Superior temporal gyrus (tissue), 1 donor: ENCODE measurements around the gene COL6A1.
A peak's percentile ranks its signal among the peaks of the same experiment; 100 is the strongest.

Experiments used
- DNase-seq: peaks from one replicate; pipeline ENCODE4 v3.0.0-alpha.2; 2016; ENCODE audit errors: extremely low spot score

COL6A1 gene

GRCh38 chr21:45981151-45982091, at the start of gene COL6A1:
COL6A1 (plus strand) TSS chr21:45981770; CDS start chr21:45981851, 81 bp downstream.
- DNase-seq, result peak; percentile 31

- DNase-seq, result no peak
Observed at GRCh38 chr21:45932922-45933502, 48.6 kb upstream of the COL6A1 start.

DNA sequence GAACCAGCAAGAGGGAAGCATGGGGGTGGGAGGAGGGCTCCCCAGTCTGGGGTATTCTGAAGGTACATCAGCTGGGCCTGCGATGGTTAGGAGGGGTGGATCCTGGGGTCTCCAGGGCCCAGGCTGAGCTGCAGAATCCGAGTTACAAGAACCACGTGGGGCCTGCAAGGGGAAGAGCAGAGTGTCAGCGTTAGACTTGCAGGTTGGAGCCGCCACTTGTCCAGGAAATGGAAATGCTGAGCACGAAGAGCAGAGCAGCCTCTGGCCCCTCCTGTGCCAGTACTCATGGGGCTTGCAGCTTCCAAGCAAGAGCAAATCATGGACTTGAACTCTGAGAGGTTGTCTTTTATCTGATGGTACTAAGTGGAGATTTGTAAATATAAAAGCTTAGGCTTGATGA, 47.5 kb upstream of the COL6A1 start:
- DNase-seq, result no peak

- no peak for DNase-seq
Observed at GRCh38 chr21:45934554-45934953, 47.0 kb upstream of the COL6A1 start.

- no peak for DNase-seq
Observed at GRCh38 chr21:45935628-45936027, 45.9 kb upstream of the COL6A1 start.

GRCh38 chr21:45937721-45938452, 43.7 kb upstream of the COL6A1 start:
- no peak for DNase-seq

GRCh38 chr21:45938453-45938755, 43.2 kb upstream of the COL6A1 start:
- no peak for DNase-seq

DNA sequence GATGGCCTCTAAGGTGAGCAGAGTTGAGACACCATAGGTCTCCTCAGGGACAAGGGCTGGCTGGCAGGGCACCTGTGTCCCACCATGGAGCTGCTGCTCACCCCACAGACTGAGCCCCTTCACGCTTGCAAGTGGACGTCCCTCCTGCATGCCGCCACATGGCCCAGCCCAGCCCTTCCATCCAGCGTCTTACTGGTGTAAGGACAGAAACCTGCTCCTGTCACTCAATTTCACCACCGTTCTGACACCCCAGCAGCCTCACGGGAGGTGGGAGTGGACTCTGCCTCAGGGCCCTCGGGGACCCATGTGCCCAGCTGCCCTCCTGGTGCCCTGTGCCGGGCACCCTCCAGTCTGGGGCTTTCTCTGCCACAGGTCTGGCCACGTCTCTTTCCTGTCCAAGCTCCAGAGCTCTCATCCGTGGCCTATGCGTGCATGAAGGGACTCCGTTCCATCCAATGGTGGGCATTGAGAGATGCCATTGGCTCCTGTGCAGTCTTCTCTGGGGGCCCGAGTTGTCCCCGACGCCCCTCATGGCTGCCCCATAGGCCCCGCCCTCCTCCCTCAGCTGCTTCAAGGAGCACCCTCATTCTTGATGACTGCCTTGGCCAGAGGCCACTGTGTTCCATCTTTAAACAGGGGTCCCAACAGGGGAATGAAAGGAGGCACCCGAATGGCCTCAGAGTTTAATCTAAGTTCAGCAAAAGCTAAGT, 42.6 kb upstream of the COL6A1 start:
- DNase-seq, result no peak

- no peak for DNase-seq
Observed at GRCh38 chr21:45939521-45940045, 42.0 kb upstream of the COL6A1 start.

DNA sequence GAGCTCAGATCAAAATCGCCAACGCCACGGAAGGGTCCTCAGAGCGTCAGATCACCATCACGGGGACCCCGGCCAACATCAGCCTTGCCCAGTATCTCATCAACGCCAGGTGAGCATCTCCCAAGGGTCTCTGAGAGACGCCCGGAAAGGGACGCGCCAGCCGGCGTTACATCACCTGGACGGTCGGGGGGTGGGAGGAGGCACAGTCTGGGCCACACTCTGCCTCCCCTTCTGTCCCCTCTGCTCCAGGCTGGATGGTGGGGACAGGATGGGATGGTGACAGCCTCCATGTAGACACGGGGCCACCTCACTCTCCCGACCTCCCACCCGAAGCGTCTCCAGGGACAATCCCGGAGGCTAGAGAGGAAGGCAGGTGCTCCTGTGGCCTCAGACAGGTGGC, 41.5 kb upstream of the COL6A1 start:
- no peak for DNase-seq

GRCh38 chr21:45940621-45941337, 40.8 kb upstream of the COL6A1 start:
- DNase-seq, result no peak

GRCh38 chr21:45941338-45941710, 40.2 kb upstream of the COL6A1 start:
- no peak for DNase-seq

- no peak for DNase-seq
Observed at GRCh38 chr21:45941717-45942546, 39.6 kb upstream of the COL6A1 start.

DNA sequence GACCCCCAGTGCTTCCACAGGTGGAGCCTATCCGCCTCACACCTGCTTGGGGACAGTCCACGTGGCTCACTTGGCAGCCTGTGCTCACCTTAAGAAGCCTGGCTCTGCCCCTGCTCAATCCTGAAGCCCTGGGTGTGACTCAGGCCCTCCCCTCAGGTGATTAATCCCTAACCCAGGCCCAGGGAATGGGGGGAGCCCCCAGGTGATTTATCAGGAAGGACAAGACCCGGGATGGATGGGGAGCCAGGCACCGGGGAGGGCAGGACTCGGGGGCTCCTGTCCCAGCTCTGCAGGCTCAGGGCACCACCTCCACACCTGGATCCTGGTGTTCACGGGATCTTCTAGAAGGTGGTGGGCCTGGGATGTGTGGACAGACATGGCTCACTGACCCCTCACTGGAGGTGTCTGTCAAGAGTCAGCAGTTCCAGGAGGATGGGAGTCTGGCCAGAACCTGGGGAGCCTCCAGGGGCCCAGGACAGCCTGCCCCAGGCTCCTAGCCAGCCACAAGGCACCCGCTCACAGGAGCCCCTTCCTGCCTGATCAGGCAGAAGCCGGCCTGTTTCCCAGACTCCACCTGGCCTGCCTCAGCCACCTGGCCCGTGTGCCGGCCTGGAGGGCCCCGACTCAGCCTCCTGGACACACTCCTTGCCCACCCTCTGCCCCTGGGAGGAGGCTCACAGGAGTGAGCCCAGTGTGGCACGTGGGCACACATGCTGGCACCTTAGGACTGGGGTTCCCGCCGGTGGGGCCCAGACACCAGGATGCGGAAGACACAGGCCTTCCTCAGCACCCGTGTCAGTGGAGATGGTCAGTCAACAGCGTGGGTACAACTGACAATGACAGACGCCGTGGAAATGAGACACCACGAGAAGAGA, 38.6 kb upstream of the COL6A1 start:
- DNase-seq, result no peak

- DNase-seq, result no peak
Observed at GRCh38 chr21:45943630-45944540, 37.7 kb upstream of the COL6A1 start.

GRCh38 chr21:45944601-45945000, 37.0 kb upstream of the COL6A1 start:
- DNase-seq, result no peak

GRCh38 chr21:45945066-45945867, 36.3 kb upstream of the COL6A1 start:
- no peak for DNase-seq
